Astrocyte of the cerebellum (primary cell): ENCODE measurements around the gene EXOSC6.
"Not testable (repeated sequence)": the region's sequence is repeated elsewhere in the genome, so short reads cannot be mapped to it uniquely, and the experiment has no call there.

ENCODE experiments used
- DNase-seq: peaks from one replicate; pipeline ENCODE4 v3.0.0-alpha.2; 2011; ENCODE audit warnings: low read depth
- H3K4me3 ChIP-seq: 2 replicates; pipeline ENCODE4 v1.5.1; 2011; ENCODE audit warnings: mild to moderate bottlenecking, low read depth, low read length, moderate library complexity
- in situ Hi-C: cut with HindIII; loops from 2 replicates; pipeline ENCODE4 v1.10.0; 2017; ENCODE audit warnings: low sequenced_read_pairs
- TF ChIP-seq, protein P1 (sequence below): IDR thresholded peaks from 2 replicates; pipeline ENCODE4 v1.5.1; 2012; ENCODE audit warnings: low read length, low read depth, moderate library complexity, mild to moderate bottlenecking; ENCODE audit errors: missing control alignments

The EXOSC6 gene

DNA sequence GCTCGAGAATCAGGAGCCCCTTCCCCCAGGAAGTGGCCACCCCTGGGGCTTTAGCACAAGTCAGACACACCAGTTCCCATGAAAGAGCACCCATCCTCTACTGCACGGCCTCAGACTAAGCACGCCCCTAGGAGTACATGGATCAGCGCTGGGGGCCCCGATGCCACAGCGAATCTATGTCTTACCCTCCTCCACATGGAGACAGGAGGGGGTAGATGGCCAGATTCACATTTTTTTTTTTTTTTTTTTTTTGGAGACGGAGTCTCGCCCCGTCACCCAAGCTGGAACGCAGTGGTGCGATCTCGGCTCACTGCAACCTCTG, 3.2 kb upstream of the EXOSC6 start:
- H3K4me3 ChIP-seq, result no peak overlapping the region
- in situ Hi-C loops, result no loop called here
- TF ChIP-seq, protein P1, sequence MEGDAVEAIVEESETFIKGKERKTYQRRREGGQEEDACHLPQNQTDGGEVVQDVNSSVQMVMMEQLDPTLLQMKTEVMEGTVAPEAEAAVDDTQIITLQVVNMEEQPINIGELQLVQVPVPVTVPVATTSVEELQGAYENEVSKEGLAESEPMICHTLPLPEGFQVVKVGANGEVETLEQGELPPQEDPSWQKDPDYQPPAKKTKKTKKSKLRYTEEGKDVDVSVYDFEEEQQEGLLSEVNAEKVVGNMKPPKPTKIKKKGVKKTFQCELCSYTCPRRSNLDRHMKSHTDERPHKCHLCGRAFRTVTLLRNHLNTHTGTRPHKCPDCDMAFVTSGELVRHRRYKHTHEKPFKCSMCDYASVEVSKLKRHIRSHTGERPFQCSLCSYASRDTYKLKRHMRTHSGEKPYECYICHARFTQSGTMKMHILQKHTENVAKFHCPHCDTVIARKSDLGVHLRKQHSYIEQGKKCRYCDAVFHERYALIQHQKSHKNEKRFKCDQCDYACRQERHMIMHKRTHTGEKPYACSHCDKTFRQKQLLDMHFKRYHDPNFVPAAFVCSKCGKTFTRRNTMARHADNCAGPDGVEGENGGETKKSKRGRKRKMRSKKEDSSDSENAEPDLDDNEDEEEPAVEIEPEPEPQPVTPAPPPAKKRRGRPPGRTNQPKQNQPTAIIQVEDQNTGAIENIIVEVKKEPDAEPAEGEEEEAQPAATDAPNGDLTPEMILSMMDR, result no peak
- DNase-seq, result no peak

DNA sequence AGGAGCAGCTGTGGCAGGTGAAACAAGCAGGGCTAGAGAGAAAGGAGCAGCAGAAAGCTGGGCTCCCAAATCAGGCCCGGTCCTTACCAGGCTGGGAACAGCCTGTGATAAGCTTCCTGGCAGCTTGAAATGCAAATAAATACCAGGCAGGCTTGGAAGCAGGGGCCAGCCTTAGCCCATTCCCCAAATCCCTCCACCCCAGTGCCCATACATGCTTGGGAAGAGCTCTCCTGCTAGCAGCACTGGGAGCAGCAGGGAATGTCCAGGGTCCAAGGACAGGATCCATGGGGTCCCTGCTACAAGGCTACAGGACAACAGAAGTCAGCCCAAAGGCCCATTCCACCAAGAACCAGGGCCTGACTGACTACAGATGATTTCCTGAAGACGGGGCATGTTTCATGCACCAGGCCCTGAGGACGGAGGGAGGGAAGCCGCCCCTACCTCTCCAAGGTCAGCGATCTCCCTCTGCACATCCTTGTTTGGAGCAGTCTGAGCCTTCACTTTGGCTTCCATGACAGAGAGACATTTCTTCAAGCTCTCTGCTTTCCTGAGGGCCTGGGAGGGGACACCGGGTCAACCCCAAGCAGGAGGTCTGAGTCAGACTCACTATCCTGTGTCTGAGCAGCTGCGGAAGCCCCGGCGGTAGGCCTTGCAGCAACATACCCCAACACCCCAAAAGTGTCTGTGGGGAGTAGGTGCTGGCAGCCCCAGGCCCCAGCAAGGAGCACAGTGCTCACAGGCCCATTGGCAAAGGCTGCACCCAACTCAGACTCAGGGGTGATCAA, 2.6 kb upstream of the EXOSC6 start:
- TF ChIP-seq, protein P1, result no peak
- DNase-seq, result no peak
- in situ Hi-C loops, result no loop called here
- no peak overlapping the region for H3K4me3 ChIP-seq

DNA sequence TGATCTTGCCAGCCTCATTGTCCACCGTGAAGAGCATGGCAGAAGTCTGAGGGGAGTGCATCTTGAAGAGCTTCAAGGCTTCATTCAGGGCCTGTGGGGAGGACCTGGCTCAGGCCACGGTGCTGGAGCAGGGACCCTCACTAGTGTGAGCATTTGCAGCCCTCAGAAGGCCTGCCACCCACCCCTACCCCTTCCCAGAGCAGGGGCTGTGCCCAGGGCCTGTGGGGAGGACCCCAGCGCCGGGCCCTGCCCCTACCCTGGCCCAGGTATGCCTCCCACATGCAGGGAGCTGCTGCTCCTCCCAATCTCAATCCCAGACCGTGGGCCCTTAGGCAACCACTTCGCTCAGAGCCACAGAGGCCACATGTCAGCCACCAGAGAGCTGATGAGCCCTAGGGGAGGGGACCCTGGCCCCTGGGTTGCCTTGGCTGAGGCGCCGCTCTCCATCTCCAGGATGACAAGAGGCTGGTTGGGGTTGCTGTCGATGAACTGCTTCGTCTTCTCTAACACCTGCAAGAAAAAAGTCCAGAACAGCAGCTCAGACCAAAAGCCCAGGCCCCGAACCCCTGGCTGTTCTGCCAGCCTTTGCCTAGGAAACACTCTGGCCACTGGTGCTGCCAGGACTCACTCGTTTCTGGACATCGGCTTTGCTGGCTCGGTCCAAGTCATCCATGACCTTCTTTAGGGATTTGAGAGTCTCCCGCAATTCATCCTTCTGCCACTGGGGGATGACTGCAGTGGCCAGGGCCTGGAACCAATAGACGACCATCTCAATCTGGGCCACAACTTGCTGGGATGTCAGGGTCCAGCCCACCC, 1.8 kb upstream of the EXOSC6 start:
- TF ChIP-seq, protein P1, result peak; percentile 72
- no peak for DNase-seq
- H3K4me3 ChIP-seq, result no peak overlapping the region
- in situ Hi-C loops, result no loop called here

DNA sequence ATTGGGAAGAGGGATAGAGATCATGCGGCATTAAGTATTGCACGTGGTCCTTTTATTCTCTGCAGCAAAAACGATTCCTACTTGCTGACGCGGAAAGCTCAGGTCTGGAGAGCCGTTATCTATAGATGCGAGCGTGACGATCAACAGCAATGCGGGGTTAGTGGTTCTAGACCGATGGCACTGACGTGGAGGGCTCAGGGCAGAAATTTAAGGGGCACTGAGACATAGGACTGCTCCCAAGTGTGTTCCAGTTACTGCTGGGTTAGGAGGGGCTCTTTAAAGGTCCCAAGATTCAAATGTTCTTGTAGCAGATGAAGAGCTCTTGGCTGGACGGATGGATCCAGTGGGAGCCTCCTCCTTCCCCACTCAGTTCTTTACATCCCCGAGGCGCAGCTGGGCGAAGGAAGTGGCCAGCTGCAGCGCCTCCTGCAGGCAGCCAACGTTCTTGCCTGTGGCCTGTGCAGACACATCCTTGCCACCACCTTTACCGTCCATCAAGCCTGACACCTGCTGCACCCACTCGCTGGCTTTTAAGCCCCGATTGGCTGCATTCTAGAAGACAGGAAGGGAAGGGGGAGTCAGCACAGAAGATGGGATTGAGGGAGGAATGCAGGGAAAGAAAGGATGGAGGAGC, 732 bp upstream of the EXOSC6 start:
- DNase-seq, result no peak
- no peak overlapping the region for H3K4me3 ChIP-seq
- in situ Hi-C loops, result no loop called here
- TF ChIP-seq, protein P1, result peak; percentile 47

DNA sequence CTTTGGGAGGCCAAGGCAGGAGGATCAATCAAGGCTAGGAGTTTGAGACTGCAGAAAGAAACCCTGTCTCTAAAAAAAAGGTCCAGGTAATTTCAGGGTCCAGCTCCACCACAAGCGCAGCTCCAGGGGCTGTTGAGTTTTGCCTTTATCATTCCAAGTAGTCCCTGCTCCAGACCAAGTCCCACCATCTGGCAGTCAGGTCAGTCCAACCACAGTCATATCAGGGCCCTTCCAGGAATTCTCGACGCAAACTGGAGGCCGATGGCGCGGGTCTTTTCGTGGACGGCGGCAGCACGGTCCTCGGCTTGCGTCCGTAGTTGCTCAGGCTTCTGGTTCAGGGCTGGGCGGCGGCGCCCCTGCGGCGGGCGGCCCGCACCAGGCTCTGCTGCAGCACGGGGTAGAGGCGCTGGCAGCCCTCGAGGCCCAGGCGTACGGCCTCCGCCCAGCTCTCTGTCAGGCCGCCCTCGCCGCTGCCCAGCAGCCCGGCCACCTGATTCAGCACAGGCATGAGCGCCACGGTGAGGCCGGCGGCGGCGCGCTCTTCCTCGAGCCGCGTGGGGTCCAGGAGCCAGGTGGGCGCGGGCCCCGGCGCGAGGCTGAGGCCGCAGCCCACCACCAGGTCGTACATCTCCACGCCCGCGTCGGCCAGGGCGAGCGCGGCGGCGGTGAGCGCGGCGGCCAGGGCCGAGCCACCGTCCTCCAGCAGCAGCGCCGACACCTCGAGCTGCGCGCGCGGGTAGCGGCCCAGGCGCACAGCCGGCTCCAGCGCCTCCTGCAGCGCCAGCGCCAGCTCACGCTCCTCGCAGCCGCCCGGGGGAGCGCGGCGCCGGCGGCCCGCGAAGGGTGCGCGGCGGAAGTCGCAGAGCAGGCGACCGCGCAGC, 752 bp downstream of the EXOSC6 start:
- no peak for DNase-seq
- TF ChIP-seq, protein P1, result peak; percentile 2
- in situ Hi-C loops, result no loop called here
- peak overlapping the region; percentile 58 for H3K4me3 ChIP-seq

DNA sequence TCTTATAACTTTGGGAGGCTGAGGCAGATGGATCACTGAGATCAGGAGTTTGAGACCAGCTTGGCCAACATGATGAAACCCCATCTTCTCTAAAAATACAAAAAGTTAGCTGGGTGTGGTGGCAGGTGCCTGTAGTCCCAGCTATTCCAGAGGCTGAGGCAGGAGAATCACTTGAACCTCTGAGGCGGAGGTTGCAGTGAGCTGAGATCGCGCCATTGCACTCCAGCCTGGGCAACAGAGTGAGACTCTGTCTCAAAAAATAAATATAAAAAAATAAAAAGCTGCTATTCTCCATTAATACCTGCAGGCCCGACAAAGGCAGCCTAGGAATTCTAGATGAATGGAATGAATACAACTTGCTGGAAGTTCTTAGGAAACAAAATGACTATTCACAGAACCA, 2.0 kb downstream of the EXOSC6 start:
- in situ Hi-C loops, H3K4me3 ChIP-seq, DNase-seq: not testable (repeated sequence)

DNA sequence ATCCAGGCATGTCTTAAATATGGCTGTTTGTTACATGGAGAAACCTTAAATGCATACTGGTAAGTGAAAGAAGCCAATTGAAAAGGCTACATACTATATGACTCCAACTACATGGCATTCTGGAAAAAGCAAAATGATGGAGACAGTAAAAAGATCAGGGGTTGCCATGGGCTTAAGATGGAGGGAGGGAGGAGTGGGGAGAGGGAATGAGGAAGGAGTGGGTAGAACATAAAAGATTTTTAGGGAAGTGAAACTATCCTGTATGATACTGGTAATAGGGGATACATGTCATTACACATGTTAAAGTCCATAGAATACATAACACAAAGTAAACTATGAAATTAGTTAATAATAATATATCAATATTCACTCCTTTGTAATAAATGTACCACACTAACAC, 13.0 kb downstream of the EXOSC6 start:
- DNase-seq, in situ Hi-C loops: not testable (repeated sequence)

DNA sequence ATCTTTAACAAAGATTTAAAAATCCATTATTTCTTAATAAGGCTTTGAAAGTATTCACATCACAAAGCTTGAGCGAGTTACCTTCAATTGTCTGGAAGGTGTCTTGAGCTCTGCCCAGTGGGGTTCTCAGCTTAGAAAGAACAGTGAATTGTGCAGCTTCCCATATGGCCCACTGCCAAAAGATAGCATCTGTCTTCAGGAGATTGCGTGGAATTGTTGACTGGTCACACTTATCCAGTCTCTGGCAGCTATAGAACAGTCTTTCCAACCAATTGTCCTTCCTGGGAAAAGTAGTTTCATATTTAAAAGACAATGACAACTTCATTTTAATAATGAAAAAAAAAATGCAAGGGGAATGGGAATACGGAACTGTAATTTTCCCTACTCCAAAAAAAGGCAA, 19.9 kb downstream of the EXOSC6 start:
- DNase-seq, in situ Hi-C loops, H3K4me3 ChIP-seq: not testable (repeated sequence)

More for the DNA sequence above, 13.0 kb downstream of the EXOSC6 start:
- H3K4me3 ChIP-seq, result not testable (repeated sequence)

DNA sequence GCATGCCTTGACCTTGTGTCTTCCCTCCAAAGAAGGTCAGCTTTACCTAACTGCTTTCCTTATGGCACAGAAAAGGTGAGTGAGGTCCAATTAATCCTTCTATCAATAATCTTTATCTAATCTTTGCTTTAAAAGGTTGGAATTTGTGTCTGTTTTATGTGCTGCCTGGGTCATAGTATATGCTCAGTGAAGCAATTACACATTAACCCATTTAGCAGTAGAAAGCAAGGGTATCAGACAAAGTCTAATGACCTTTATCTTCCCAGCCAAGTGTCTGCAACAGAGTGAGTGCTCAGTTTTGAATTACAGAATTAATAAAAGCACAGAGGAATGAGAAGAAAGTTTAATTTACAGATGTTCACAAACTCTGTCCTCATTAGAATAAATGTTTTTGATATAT, 25.7 kb downstream of the EXOSC6 start:
- DNase-seq, H3K4me3 ChIP-seq, in situ Hi-C loops: not testable (repeated sequence)

DNA sequence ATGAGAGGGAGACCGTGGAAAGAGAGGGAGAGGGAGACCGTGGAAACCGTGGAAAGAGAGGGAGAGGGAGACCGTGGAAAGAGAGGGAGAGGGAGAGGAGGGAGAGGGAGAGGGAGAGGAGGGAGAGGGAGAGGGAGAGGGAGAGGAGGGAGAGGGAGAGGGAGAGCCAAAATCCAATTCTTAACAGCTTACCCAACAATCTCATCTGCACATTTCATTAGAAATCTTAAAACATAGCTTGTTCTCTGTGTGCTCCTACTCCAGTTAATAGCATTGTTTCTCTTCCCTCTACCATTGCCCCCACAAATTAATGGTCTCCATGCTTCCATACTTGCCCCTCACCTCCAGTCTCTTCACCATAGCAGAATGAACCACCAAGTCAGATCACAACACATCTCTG, 26.3 kb downstream of the EXOSC6 start:
- in situ Hi-C loops, H3K4me3 ChIP-seq, DNase-seq: not testable (repeated sequence)

DNA sequence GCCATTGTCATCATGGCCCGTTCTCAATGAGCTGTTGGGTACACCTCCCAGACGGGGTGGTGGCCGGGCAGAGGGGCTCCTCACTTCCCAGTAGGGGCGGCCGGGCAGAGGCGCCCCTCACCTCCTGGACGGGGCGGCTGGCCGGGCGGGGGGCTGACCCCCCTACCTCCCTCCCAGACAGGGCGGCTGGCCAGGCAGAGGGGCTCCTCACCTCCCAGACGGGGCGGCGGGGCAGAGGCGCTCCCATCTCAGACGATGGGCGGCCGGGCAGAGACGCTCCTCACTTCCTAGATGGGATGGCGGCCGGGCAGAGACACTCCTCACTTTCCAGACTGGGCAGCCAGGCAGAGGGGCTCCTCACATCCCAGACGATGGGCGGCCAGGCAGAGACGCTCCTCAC, 27.1 kb downstream of the EXOSC6 start:
- DNase-seq, in situ Hi-C loops, H3K4me3 ChIP-seq: not testable (repeated sequence)
